ENCODE measurements around the gene NALCN. TPM values are rescaled to one million over a fixed set of nuclear protein-coding genes. Genes with fewer than 3 reads are reported as not detected.

Gene NALCN
- total RNA-seq, 1 experiment from 2014 or later = 0.52 TPM

DNA sequence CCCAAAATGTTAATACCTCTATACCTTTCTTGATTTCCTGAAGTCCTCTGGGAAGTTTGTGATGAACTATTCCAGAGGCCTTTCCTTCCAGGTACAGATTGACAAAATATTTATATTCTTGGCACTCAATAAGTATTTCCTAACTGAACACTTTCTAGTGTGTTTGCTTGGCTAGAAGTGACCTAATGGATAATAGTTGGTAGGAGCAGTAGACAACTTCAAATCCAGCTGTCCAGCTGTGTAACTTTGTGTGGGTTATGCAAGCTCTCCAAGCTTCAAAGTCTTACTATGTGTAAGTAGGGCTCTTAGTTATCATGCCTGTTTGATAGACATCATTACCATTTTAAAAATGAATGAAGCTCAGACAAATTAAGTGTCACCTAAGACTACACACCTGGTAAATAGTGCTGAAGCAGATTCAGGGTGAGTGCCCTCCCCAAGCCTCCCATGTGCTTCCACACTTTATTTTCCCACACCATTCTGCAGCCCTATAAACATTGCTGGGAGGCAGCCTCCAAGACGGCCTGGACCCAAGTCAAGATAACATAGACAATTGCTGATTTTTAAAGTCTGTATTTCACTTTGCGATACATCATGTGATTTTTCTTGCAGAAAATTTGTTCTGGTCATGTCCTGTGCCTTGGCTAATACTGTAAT, 196.6 kb downstream of the NALCN start:
- Histone ChIP-seq H3K9me3 (ENCODE audit: low read depth, low read length, poor library complexity, severe bottlenecking) (no peaks in the 10 kb centered on the region), H3K36me3 (ENCODE audit: insufficient read depth, low read length, poor library complexity, severe bottlenecking) (no peaks in the 10 kb centered on the region), H3K27ac (ENCODE audit: low read depth, low read length, poor library complexity, severe bottlenecking) (no peak overlapping the region), H3K4me1 (ENCODE audit: insufficient read depth, low read length, poor library complexity, severe bottlenecking) (no peaks in the 10 kb centered on the region), H3K4me3 (ENCODE audit: low read depth, low read length, poor library complexity, severe bottlenecking) (no peak overlapping the region), H3K27me3 (replicated peaks; ENCODE audit: insufficient read depth, low read depth, low read length, poor library complexity) (no peaks in the 10 kb centered on the region)
- ChIA-PET POLR2A (ENCODE audit: low non-redundant PET) (no interaction called here), CTCF (no interaction called here)
- no peak for DNase-seq (ENCODE audit: low spot score)
- intact Hi-C loops (cut with micrococcal nuclease; ENCODE audit: unreplicated experiment) = no loop called here
- BruUV-seq (replicated peaks) = no TSS peak
- TF ChIP-seq, protein P1, sequence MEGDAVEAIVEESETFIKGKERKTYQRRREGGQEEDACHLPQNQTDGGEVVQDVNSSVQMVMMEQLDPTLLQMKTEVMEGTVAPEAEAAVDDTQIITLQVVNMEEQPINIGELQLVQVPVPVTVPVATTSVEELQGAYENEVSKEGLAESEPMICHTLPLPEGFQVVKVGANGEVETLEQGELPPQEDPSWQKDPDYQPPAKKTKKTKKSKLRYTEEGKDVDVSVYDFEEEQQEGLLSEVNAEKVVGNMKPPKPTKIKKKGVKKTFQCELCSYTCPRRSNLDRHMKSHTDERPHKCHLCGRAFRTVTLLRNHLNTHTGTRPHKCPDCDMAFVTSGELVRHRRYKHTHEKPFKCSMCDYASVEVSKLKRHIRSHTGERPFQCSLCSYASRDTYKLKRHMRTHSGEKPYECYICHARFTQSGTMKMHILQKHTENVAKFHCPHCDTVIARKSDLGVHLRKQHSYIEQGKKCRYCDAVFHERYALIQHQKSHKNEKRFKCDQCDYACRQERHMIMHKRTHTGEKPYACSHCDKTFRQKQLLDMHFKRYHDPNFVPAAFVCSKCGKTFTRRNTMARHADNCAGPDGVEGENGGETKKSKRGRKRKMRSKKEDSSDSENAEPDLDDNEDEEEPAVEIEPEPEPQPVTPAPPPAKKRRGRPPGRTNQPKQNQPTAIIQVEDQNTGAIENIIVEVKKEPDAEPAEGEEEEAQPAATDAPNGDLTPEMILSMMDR (conservative IDR thresholded peaks at IDR 0.05; ENCODE audit: low read depth, low read length) = no peak
- no peak for TF ChIP-seq EZH2 (IDR thresholded peaks at IDR 0.05; ENCODE audit: borderline replicate concordance, low read depth, low read length, poor library complexity, severe bottlenecking)

DNA sequence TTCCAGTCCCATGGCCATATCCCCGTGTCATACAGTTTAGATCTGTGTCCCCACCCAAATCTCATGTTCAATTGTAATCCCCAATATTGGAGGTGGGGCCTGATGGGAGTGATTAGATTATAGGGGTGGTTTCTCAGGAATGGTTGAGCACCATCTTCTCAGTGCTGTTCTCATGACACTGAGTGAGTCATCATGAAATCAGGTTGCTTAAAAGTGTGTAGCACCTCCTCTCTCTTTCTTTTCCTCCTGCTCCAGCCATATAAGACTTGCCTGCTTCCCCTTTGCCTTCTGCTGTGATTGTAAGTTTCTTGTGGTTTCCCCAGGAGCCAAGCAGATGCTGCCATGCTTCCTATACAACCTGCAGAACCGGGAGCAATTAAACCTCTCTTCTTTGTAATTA, 197.8 kb downstream of the NALCN start:
- BruUV-seq (replicated peaks) = no TSS peak
- no peak overlapping the region for H3K4me3 ChIP-seq (ENCODE audit: low read depth, low read length, poor library complexity, severe bottlenecking)
- no peaks in the 10 kb centered on the region for H3K36me3 ChIP-seq (ENCODE audit: insufficient read depth, low read length, poor library complexity, severe bottlenecking)
- DNase-seq (ENCODE audit: low spot score) = no peak
- H3K9me3 ChIP-seq (ENCODE audit: low read depth, low read length, poor library complexity, severe bottlenecking) = no peaks in the 10 kb centered on the region
- TF ChIP-seq EZH2 (IDR thresholded peaks at IDR 0.05; ENCODE audit: borderline replicate concordance, low read depth, low read length, poor library complexity, severe bottlenecking) = no peak
- TF ChIP-seq, protein P1 (conservative IDR thresholded peaks at IDR 0.05; ENCODE audit: low read depth, low read length) = no peak
- intact Hi-C loops (cut with micrococcal nuclease; ENCODE audit: unreplicated experiment) = no loop called here
- no peaks in the 10 kb centered on the region for H3K4me1 ChIP-seq (ENCODE audit: insufficient read depth, low read length, poor library complexity, severe bottlenecking)
- ChIA-PET POLR2A (ENCODE audit: low non-redundant PET) (no interaction called here), CTCF (no interaction called here)
- no peaks in the 10 kb centered on the region for H3K27me3 ChIP-seq (replicated peaks; ENCODE audit: insufficient read depth, low read depth, low read length, poor library complexity)
- H3K27ac ChIP-seq (ENCODE audit: low read depth, low read length, poor library complexity, severe bottlenecking) = no peak overlapping the region

DNA sequence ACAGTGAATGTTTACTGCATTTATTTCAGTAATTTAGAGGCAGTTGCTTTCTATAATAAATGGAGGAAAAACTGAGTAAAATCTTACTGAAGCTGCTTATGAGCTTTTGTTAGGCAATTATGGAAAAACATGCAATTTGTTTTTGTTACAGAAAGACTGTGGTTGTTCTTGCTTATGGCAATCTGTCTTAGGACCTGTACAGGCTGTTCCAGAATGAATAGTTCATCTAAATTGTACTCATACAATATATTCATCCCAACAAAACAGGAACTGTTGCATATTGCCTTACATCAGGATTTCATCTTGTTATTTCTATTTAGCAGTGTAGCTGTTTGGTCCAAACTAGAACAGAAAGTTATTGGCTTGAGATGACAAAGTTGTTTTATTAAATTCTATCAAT, 199.2 kb downstream of the NALCN start:
- CTCF ChIA-PET = no interaction called here
- TF ChIP-seq, protein P1 (conservative IDR thresholded peaks at IDR 0.05; ENCODE audit: low read depth, low read length) = no peak
- TF ChIP-seq EZH2 (IDR thresholded peaks at IDR 0.05; ENCODE audit: borderline replicate concordance, low read depth, low read length, poor library complexity, severe bottlenecking) = no peak
- no TSS peak for BruUV-seq (replicated peaks)

More for the DNA sequence above, 199.2 kb downstream of the NALCN start:
- POLR2A ChIA-PET (ENCODE audit: low non-redundant PET) = no interaction called here
- H3K4me1 ChIP-seq (ENCODE audit: insufficient read depth, low read length, poor library complexity, severe bottlenecking) = no peaks in the 10 kb centered on the region
- no peaks in the 10 kb centered on the region for H3K36me3 ChIP-seq (ENCODE audit: insufficient read depth, low read length, poor library complexity, severe bottlenecking)
- no peak for DNase-seq (ENCODE audit: low spot score)
- no peak overlapping the region for H3K4me3 ChIP-seq (ENCODE audit: low read depth, low read length, poor library complexity, severe bottlenecking)
- no peaks in the 10 kb centered on the region for H3K9me3 ChIP-seq (ENCODE audit: low read depth, low read length, poor library complexity, severe bottlenecking)
- no peak overlapping the region for H3K27ac ChIP-seq (ENCODE audit: low read depth, low read length, poor library complexity, severe bottlenecking)
- no peaks in the 10 kb centered on the region for H3K27me3 ChIP-seq (replicated peaks; ENCODE audit: insufficient read depth, low read depth, low read length, poor library complexity)
- intact Hi-C loops (cut with micrococcal nuclease; ENCODE audit: unreplicated experiment) = no loop called here
